DND-41 (cell line): Measurements from ENCODE around the gene MRPL39.

Source experiments
- EZH2 ChIP-seq: IDR thresholded peaks from 3 replicates; pipeline ENCODE4 v1.6.1; 2012; ENCODE audit warnings: borderline replicate concordance, low read depth, mild to moderate bottlenecking, moderate library complexity, low read length, inconsistent platforms; ENCODE audit not compliant: severe bottlenecking
- TF ChIP-seq, protein P1 (sequence below): IDR thresholded peaks from 2 replicates; pipeline ENCODE4 v1.5.1; 2012; ENCODE audit warnings: borderline replicate concordance, low read length, moderate library complexity, mild to moderate bottlenecking; ENCODE audit not compliant: poor library complexity, severe bottlenecking; ENCODE audit errors: extremely low read depth

GRCh38 chr21:25562660-25563059 lies 44.6 kb downstream of the MRPL39 start:
- TF ChIP-seq, protein P1, sequence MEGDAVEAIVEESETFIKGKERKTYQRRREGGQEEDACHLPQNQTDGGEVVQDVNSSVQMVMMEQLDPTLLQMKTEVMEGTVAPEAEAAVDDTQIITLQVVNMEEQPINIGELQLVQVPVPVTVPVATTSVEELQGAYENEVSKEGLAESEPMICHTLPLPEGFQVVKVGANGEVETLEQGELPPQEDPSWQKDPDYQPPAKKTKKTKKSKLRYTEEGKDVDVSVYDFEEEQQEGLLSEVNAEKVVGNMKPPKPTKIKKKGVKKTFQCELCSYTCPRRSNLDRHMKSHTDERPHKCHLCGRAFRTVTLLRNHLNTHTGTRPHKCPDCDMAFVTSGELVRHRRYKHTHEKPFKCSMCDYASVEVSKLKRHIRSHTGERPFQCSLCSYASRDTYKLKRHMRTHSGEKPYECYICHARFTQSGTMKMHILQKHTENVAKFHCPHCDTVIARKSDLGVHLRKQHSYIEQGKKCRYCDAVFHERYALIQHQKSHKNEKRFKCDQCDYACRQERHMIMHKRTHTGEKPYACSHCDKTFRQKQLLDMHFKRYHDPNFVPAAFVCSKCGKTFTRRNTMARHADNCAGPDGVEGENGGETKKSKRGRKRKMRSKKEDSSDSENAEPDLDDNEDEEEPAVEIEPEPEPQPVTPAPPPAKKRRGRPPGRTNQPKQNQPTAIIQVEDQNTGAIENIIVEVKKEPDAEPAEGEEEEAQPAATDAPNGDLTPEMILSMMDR = no peak
- no peak for TF ChIP-seq EZH2
